GM12878 (cell line): ENCODE results near the gene PGAM1. TPM values are rescaled to one million over a fixed set of nuclear protein-coding genes. Genes with fewer than 3 reads are reported as not detected.

Experiments
- ATAC-seq: fragments of 200-7000 bp; cut with Tn5 transposase; 3 replicates; pipeline ENCODE4 v1.9.1; 2020; ENCODE audit warnings: mild to moderate bottlenecking, moderate library complexity
- BruUV-seq: library from RNA; stranded (reverse); fragments of 400-500 nt; replicated peaks from 2 replicates; lab custom pipeline; 2021; lab: Mats Ljungman, UMichigan
- CTCF ChIA-PET: fragments of 300-600 bp; sonication (Branson Sonifier 250); formaldehyde crosslinking; extraction: SDS; loops from one replicate; lab custom pipeline; 2021; ENCODE audit warnings: inconsistent platforms; lab: Yijun Ruan, JAX
- POLR2A ChIA-PET: fragments of 350-600 bp; formaldehyde crosslinking; extraction: SDS; loops from one replicate; lab custom pipeline; 2021; ENCODE audit warnings: inconsistent platforms; lab: Charles Lee
- RAD21 ChIA-PET: fragments of 300-600 bp; sonication (Branson Sonifier 250); formaldehyde crosslinking; loops from one replicate; lab custom pipeline; 2023; ENCODE audit warnings: antibody characterized with exemption; ENCODE audit not compliant: unreplicated experiment; lab: Charles Lee
- SMC1A ChIA-PET: fragments of 300-600 bp; sonication (Branson Sonifier 250); formaldehyde crosslinking; loops from one replicate; lab custom pipeline; 2023; ENCODE audit not compliant: unreplicated experiment, uncharacterized antibody; lab: Charles Lee
- DNase-seq: peaks from one replicate; pipeline ENCODE4 v3.0.0-alpha.2; 2011; ENCODE audit warnings: low read depth, low spot score
- FAIRE-seq: peaks from 3 replicates; lab custom pipeline; 2011; peaks lifted over from hg19 to GRCh38; lab: Jason Lieb, UNC
- H2AFZ ChIP-seq: 2 replicates; pipeline ENCODE4 v1.6.0; 2011; ENCODE audit warnings: low read depth, low read length, control low read depth; ENCODE audit not compliant: control insufficient read depth
- H3K27ac ChIP-seq: 2 replicates; pipeline ENCODE4 v1.5.1; 2011; ENCODE audit warnings: control low read depth; ENCODE audit not compliant: control insufficient read depth, insufficient read depth
- H3K27me3 ChIP-seq, 2 experiments: replicated peaks in 1 of 2; 2 replicates each; pipeline versions ENCODE4 v1.6.0 to v1.6.1; 2011; ENCODE audit warnings: low read length in 1 of 2; ENCODE audit not compliant: control insufficient read depth in 2 of 2, insufficient read depth in 2 of 2
- H3K36me3 ChIP-seq, 2 experiments: 2 replicates each; pipeline ENCODE4 v1.5.1; 2011; ENCODE audit warnings: low read length in 1 of 2; ENCODE audit not compliant: control insufficient read depth in 2 of 2, insufficient read depth in 2 of 2
- H3K4me1 ChIP-seq: 2 replicates; pipeline ENCODE4 v1.6.1; 2011; ENCODE audit warnings: mild to moderate bottlenecking, low read length, moderate library complexity, mixed read lengths; ENCODE audit not compliant: control insufficient read depth, insufficient read depth
- H3K4me2 ChIP-seq: 2 replicates; pipeline ENCODE4 v1.6.0; 2011; ENCODE audit warnings: control low read depth; ENCODE audit not compliant: control insufficient read depth, insufficient read depth
- H3K4me3 ChIP-seq: fragments of 200-600 bp; sonication (generic); 2 replicates; pipeline ENCODE4 v1.5.1; 2016
- H3K79me2 ChIP-seq: 2 replicates; pipeline ENCODE4 v1.6.0; 2011; ENCODE audit warnings: low read length; ENCODE audit not compliant: control insufficient read depth, insufficient read depth
- H3K9ac ChIP-seq: 2 replicates; pipeline ENCODE4 v1.8.0; 2011; ENCODE audit warnings: low read length, control low read depth, mixed read lengths; ENCODE audit not compliant: control insufficient read depth, insufficient read depth
- H3K9me3 ChIP-seq: replicated peaks from 3 replicates; pipeline ENCODE4 v1.5.1; 2011; ENCODE audit warnings: mild to moderate bottlenecking, low read length; ENCODE audit not compliant: control insufficient read depth, insufficient read depth
- H4K20me1 ChIP-seq: 2 replicates; pipeline ENCODE4 v1.6.0; 2011; ENCODE audit not compliant: control insufficient read depth, insufficient read depth
- EP300 ChIP-seq, 2 experiments: fragments of 150-350 bp in 1 of 2; IDR thresholded peaks; 2 replicates each; pipeline ENCODE4 v1.6.1; 2011 to 2012; ENCODE audit warnings: low read depth in 2 of 2, low read length in 2 of 2, borderline replicate concordance in 1 of 2, improper control_type of control experiment in 1 of 2, inconsistent platforms in 1 of 2; ENCODE audit not compliant: control insufficient read depth in 1 of 2
- HCFC1 ChIP-seq: fragments of 150-350 bp; IDR thresholded peaks from 2 replicates; pipeline ENCODE4 v1.6.1; 2014; ENCODE audit warnings: low read length
- HDAC2 ChIP-seq: fragments of 200-600 bp; sonication (generic); IDR thresholded peaks from 2 replicates; pipeline ENCODE4 v1.6.1; 2017
- HDGF ChIP-seq: fragments of 450-650 bp; IDR thresholded peaks from 2 replicates; pipeline ENCODE4 v1.6.1; 2016; ENCODE audit warnings: antibody characterized with exemption
- NRF1 ChIP-seq: conservative IDR thresholded peaks from 2 replicates; pipeline ENCODE4 v1.6.1; 2011; ENCODE audit warnings: mild to moderate bottlenecking, low read depth, low read length, improper control_type of control experiment
- RCOR1 ChIP-seq: conservative IDR thresholded peaks from 2 replicates; pipeline ENCODE4 v1.6.1; 2012; ENCODE audit warnings: low read depth, low read length, improper control_type of control experiment
- SKIL ChIP-seq: fragments of 450-650 bp; IDR thresholded peaks from 2 replicates; pipeline ENCODE4 v1.6.1; 2017; ENCODE audit warnings: mild to moderate bottlenecking, low read depth, inconsistent platforms; ENCODE audit not compliant: poor library complexity, severe bottlenecking
- STAT1 ChIP-seq: fragments of 450-650 bp; conservative IDR thresholded peaks from 2 replicates; pipeline ENCODE4 v1.6.1; 2014; ENCODE audit warnings: antibody characterized with exemption, mild to moderate bottlenecking
- SUPT20H ChIP-seq: IDR thresholded peaks from 2 replicates; pipeline ENCODE4 v1.6.1; 2011; ENCODE audit warnings: low read depth, mild to moderate bottlenecking, low read length, moderate library complexity, borderline replicate concordance; ENCODE audit not compliant: control insufficient read depth
- TCF12 ChIP-seq: IDR thresholded peaks from 2 replicates; pipeline ENCODE4 v1.6.1; 2011; ENCODE audit warnings: low read depth, mild to moderate bottlenecking, low read length
- YY1 ChIP-seq: IDR thresholded peaks from 2 replicates; pipeline ENCODE4 v1.6.1; 2011; ENCODE audit warnings: low read depth, mild to moderate bottlenecking, low read length
- ZBTB11 ChIP-seq: fragments of 450-650 bp; formaldehyde crosslinking; IDR thresholded peaks from 2 replicates; pipeline ENCODE4 v1.5.0; 2022; ENCODE audit warnings: mild to moderate bottlenecking, missing genetic modification characterization
- ZBTB33 ChIP-seq: fragments of 450-650 bp; IDR thresholded peaks from 2 replicates; pipeline ENCODE4 v1.6.1; 2017; ENCODE audit warnings: mild to moderate bottlenecking
- ZNF217 ChIP-seq: fragments of 450-650 bp; IDR thresholded peaks from 2 replicates; pipeline ENCODE4 v1.6.1; 2017; ENCODE audit warnings: antibody characterized with exemption, mild to moderate bottlenecking
- ZNF274 ChIP-seq: IDR thresholded peaks from one replicate; pipeline ENCODE4 v1.8.0; 2011; ENCODE audit not compliant: insufficient read length, insufficient read depth
- WGBS: methylation state at CpG from one replicate; pipeline ENCODE4 v1.1.6; 2016; ENCODE audit warnings: low lambda C conversion rate; ENCODE audit not compliant: insufficient replicate concordance, insufficient coverage; ENCODE audit errors: missing lambda C conversion rate; 5-methylcytosine and 5-hydroxymethylcytosine counted together
- in situ Hi-C: fragments of 300-500 bp; cut with MboI; formaldehyde crosslinking; loops from 9 replicates; pipeline ENCODE4 v1.14.3; 2018; ENCODE audit warnings: mixed read lengths
- intact Hi-C: fragments of 100-400 bp; cut with micrococcal nuclease; formaldehyde crosslinking; loops from one replicate; pipeline ENCODE4 v1.14.2; 2022; ENCODE audit not compliant: unreplicated experiment
- polyA plus RNA-seq, 11 experiments: library from polyadenylated mRNA; depleted of rRNA in 4 of 11; unstranded in 6 of 11; stranded (reverse) in 5 of 11; fragments of >200 nt; fragmentation: Nextera tagmentation in 4 of 11; fragmentation: Illumina TruSeq in 1 of 11; extraction: Ambion mirVana in 4 of 11; extraction: Trizol in 1 of 11; gene quantifications; 1 replicate in 1 of 11; 2 replicates in 10 of 11; pipeline versions ENCODE4 v1.2.1 to v1.2.3, GENCODE V29; 2011 to 2016; ENCODE audit warnings: inconsistent platforms in 2 of 11, missing spikeins in 2 of 11, low read depth in 1 of 11
- total RNA-seq, 4 experiments: library from RNA; depleted of rRNA in 3 of 4; stranded (reverse); fragments of >200 nt in 3 of 4; fragmentation: Illumina TruSeq in 1 of 4; extraction: Trizol in 1 of 4; gene quantifications; 2 replicates each; pipeline versions ENCODE4 v1.2.1 to v1.2.3, GENCODE V29; 2013 to 2021

PGAM1 gene
- total and polyA plus RNA-seq, 10 of the 15 experiments (the other 5 are each of a cell fraction or from before 2014, with no cell fraction given) = 115 to 1,362 (median 744) TPM

DNA sequence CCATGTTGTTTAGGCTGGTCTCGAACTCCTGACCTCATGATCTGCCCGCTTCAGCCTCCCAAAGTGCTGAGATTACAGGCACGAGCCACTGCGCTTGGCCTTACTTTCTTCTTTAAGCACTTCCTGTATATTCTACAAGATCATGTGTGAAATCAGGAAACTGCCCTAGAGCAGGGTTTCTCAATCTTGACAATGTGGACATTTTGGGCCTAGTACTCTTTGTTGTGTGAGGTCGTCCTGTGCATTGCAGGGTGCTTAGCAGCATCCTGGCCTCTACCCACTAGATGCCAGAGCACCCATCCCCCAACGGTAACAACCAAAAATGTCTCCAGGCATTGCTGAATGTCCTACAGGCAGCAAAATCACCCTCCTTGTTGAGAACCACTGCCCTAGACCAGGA, 49.6 kb upstream of the PGAM1 start (continued):
- TF ChIP-seq SKIL = no peak

DNA sequence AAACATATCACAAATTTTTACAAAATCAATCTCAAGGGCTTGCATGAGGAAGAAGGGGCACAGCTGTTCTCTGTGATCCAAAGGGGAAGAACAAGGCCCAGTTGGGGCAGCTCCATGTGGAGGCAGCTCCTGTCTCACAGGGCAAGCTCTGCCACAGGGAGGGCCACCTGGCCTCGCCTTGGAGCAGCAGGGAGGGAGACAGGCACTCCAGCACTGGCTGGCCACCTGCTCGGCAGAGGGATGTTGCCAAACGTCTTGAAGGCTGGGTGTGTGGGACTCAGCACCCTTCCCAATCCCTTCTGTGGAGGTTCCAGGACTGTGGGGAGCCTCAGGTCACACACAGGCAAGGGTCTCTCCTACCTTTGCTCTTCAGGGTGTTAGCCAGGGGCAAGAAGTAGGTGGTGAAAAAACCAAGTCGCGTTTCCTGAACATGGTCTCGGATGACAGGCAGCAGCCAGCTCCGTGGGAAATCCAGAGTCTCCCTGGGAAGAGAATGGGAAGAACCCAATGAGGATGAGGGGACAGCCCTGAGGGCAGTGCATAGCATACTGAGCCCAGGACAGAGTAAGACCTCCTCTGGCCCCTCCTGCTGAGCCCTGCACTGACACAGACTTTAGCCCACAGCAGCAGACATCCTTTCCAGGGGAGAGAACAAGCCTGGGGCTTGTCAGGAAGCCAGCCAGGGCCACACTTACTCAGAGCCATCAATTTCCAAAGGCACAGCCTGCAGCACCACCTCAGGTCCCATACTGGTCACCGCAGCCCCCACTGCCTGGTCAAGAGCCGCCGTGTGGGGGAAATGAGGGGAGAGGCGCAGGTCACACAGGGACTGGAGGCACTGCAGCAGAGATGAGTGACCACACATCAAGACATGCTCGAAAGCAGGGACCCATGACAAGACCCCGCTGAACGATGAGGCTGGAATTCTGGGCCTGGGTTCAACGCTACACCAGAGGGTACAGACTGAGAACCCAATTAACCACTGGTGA, 46.8 kb upstream of the PGAM1 start:
- H3K4me3 ChIP-seq = no peak overlapping the region
- no peaks in the 10 kb centered on the region for H3K4me1 ChIP-seq
- no peaks in the 10 kb centered on the region for H3K79me2 ChIP-seq
- BruUV-seq = no TSS peak
- no peak overlapping the region for H3K27ac ChIP-seq
- no peak for ATAC-seq
- ChIA-PET POLR2A (no interaction called here), SMC1A (no interaction called here), CTCF (no interaction called here), RAD21 (no interaction called here)
- in situ Hi-C loops = no loop called here
- no peak for DNase-seq
- H2AFZ ChIP-seq = no peak overlapping the region
- no peaks in the 10 kb centered on the region for H3K27me3 ChIP-seq
- peaks cover 7 to 16% of the 10 kb centered on the region in 2 experiments; a peak in 3 of 4 replicates for H3K36me3 ChIP-seq
- WGBS = 94% methylated on average over 15 of the region's 15 CpGs
- H4K20me1 ChIP-seq = no peaks in the 10 kb centered on the region
- H3K9me3 ChIP-seq = no peaks in the 10 kb centered on the region
- no peak overlapping the region for H3K4me2 ChIP-seq
- no peak overlapping the region for H3K9ac ChIP-seq
- intact Hi-C loops = no loop called here
- no peak for FAIRE-seq
- TF ChIP-seq RCOR1 = no peak
- no peak for TF ChIP-seq EP300 (IDR thresholded peaks at IDR 0.05; ENCODE audit: borderline replicate concordance in 1 of 2, control insufficient read depth in 1 of 2, low read depth in 2 of 2, low read length in 2 of 2)
- TF ChIP-seq YY1 = no peak
- no peak for TF ChIP-seq NRF1
- TF ChIP-seq HDGF = no peak
- TF ChIP-seq SUPT20H = no peak
- TF ChIP-seq HCFC1 = no peak
- no peak for TF ChIP-seq ZNF217
- no peak for TF ChIP-seq HDAC2
- TF ChIP-seq ZBTB11 (CRISPR knock-in tag) = no peak
- TF ChIP-seq ZBTB33 = no peak
- no peak for TF ChIP-seq TCF12
- no peak for TF ChIP-seq STAT1
- TF ChIP-seq ZNF274 = no peak
